Measurements from ENCODE around the gene SWSAP1. TPM values are rescaled to one million over a fixed set of nuclear protein-coding genes. Genes with fewer than 3 reads are reported as not detected.

Gene SWSAP1, protein sequence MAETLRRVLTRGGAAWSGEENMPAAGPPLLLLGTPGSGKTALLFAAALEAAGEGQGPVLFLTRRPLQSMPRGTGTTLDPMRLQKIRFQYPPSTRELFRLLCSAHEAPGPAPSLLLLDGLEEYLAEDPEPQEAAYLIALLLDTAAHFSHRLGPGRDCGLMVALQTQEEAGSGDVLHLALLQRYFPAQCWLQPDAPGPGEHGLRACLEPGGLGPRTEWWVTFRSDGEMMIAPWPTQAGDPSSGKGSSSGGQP
- total RNA-seq, result 0.97 TPM in 2 replicates

GRCh38 chr19:11374433-11375142 is at the start of gene SWSAP1:
TSS of gene SWSAP1 (plus strand) at chr19:11374666. CDS start at chr19:11374681, 15 bp downstream.

DNA sequence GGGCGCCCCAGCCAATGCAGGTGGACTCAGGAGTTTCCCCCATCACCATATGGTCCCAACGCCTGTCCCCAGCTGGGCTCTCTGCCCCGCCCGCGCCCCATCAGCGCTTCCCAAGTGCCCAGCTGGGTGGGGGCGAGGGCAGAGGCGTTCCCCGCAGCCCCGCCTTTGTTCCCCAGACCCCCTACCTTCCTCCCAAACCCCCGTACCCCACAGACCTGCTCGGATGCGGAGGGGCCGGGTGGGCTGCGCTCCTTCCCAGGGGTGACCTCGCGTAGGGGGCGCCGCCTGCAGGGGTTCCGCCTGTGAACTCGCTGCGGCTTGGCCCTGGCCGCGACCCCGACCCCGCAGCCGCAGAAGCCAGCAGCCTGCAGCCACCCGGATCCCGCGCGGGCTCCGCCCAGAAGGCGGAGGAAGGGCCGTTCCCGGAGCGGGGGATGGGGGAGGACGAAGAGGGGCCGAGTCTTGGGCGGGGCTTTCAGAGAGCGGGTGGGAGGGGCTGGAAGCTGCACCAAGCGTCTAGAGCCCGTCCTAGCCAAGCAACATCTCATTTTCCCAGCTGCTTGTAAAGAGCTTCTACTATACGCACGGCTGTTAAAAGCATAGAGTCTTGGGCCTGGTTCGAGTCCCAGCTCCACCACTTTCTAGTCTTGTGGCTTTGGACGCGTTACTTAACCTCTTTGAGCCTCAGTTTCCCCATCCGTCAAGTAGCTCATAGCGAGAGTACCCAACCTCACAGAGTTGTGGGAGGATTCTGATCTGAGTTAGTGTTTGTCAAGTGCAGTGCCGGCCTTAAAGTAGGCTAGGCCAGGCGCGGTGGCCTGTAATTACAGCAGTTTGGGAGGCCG is 35.0 kb upstream of the SWSAP1 start, which contains the start of gene RAB3D:
TSS of gene RAB3D (minus strand) at position 404 of the 845 bp plus-strand sequence. CDS start 2,258 bp downstream, outside the sequence.

GRCh38 chr19:11346104-11346940 is 28.1 kb upstream of the SWSAP1 start, which contains the start of the genes CCDC159 and TMEM205:
TSS of gene CCDC159 (plus strand) at chr19:11346519. CDS start at chr19:11346607, 88 bp downstream.
TSS of gene TMEM205 (minus strand) at chr19:11346268. CDS start at chr19:11345619, 649 bp downstream.

GRCh38 chr19:11355160-11356073 is 19.0 kb upstream of the SWSAP1 start, which contains the start of gene PLPPR2:
TSS of gene PLPPR2 (plus strand) at chr19:11355432. CDS start at chr19:11357674, 2,242 bp downstream.

DNA sequence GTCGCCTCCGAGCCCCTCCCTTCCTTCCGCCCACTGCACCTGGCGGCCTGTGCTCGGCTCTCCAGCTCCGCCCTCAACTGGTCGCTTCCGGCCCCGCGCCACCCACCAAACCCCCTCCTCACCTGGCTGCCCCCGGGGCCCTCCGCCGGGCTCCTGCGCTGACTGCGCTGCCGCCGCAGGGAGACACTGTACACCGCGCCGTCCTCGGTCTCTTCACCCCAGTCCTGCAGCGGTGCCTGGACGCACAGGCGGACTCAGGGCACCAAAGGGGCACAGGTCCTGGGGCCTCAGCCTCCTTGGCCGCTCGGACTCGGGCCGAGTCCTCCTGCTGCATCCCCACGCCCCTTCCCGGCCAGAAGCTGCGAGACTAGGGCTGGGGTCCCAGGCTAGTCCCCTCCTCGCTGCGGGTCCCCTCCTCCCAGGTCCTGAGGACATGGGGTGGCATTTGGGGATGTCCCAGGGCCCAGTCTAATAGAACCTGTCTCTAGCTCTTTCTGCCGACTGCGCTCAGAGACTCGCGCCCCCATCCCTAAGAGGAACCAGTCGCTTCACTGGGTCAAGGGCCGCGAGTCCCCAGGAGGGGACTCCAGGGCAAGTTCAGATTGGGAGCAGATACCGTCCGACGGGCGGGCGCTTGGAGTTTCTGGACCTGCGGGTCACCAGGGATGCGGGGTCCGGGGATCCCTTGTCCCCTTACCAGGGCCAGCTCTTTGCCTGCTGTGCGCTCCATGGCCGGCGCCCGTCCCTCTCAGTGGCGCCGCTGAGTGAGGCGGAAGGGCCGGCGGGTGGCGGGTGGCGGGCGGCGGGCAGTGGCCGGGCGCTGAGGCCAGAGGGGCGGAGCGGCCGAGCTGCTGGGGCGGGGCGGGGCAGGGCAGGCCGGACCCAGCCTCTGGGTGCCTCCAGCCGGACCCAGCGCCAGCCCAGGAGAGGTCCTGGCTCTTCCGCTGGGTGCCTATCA is 44.4 kb downstream of the SWSAP1 start, which contains the start of gene RGL3:
TSS of gene RGL3 (minus strand) at position 766 of the 958 bp plus-strand sequence. CDS start at position 730, 36 bp downstream.

Small RNA genes lying within 50 kb of the gene (small RNA-seq; reads per million reads assigned to genes)
- not detected for gene RF00019

Other genes starting within 250 kb of the SWSAP1 start
- gene SPC24, start 218.9 kb upstream of the SWSAP1 start, total RNA-seq, result 4.2 and 9.0 TPM in 2 replicates
- gene KANK2, start 177.1 kb upstream of the SWSAP1 start, total RNA-seq, result 378 and 380 TPM in 2 replicates
- gene ANGPTL8, start 135.0 kb upstream of the SWSAP1 start, total RNA-seq, result not detected in 2 replicates
- gene DOCK6, start 112.1 kb upstream of the SWSAP1 start, total RNA-seq, result 15.9 and 19.3 TPM in 2 replicates
- not detected in 2 replicates for gene TSPAN16, start 78.5 kb upstream of the SWSAP1 start, total RNA-seq
- 23.7 and 24.3 TPM in 2 replicates for gene RAB3D, start 35.0 kb upstream of the SWSAP1 start, total RNA-seq
- 51.1 and 82.2 TPM in 2 replicates for gene TMEM205, start 28.4 kb upstream of the SWSAP1 start, total RNA-seq
- 6.1 and 10.5 TPM in 2 replicates for gene CCDC159, start 28.1 kb upstream of the SWSAP1 start, total RNA-seq
- gene PLPPR2, start 19.2 kb upstream of the SWSAP1 start, total RNA-seq, result 24.2 and 26.5 TPM in 2 replicates
- gene EPOR, start 9.6 kb downstream of the SWSAP1 start, total RNA-seq, result 2.3 and 2.8 TPM in 2 replicates
- 0.16 and 1.6 TPM in 2 replicates for gene RGL3, start 44.6 kb downstream of the SWSAP1 start, total RNA-seq
- 0.32 and 0.36 TPM in 2 replicates for gene ODAD3, start 60.5 kb downstream of the SWSAP1 start, total RNA-seq
- gene PRKCSH, start 61.0 kb downstream of the SWSAP1 start, total RNA-seq, result 131 and 134 TPM in 2 replicates
- 0.73 TPM in 1 of 2 replicates, not detected in the other for gene ELAVL3, start 106.4 kb downstream of the SWSAP1 start, total RNA-seq
- 5.2 and 6.8 TPM in 2 replicates for gene ZNF653, start 131.2 kb downstream of the SWSAP1 start, total RNA-seq
- 28.8 and 33.6 TPM in 2 replicates for gene ECSIT, start 154.5 kb downstream of the SWSAP1 start, total RNA-seq
- gene CNN1, start 164.2 kb downstream of the SWSAP1 start, total RNA-seq, result 8.4 and 13.2 TPM in 2 replicates
- gene ELOF1, start 184.6 kb downstream of the SWSAP1 start, total RNA-seq, result 30.8 TPM in 2 replicates
- gene ACP5, start 203.0 kb downstream of the SWSAP1 start, total RNA-seq, result 0.61 and 1.3 TPM in 2 replicates
- gene ZNF627, start 222.8 kb downstream of the SWSAP1 start, total RNA-seq, result 13.5 and 19.0 TPM in 2 replicates

Data from hair follicle dermal papilla cell (primary cell).